GM23338 (cell line): ENCODE results near the gene EMX1. TPM values are rescaled to one million over a fixed set of nuclear protein-coding genes. Genes with fewer than 3 reads are reported as not detected.

Experiments
- ATAC-seq: fragments of 200-7000 bp; cut with Tn5 transposase; 3 replicates; pipeline ENCODE4 v1.9.1; 2020
- DNase-seq: peaks from one replicate; pipeline ENCODE4 v3.0.0-alpha.2; 2015; ENCODE audit warnings: low spot score
- H2AFZ ChIP-seq: fragments of 200-600 bp; sonication (generic); 2 replicates; pipeline ENCODE4 v1.8.0; 2016; ENCODE audit warnings: antibody characterized with exemption, mild to moderate bottlenecking, moderate library complexity
- H3F3A ChIP-seq: fragments of 200-600 bp; sonication (generic); replicated peaks from 2 replicates; pipeline ENCODE4 v1.8.0; 2017; ENCODE audit warnings: antibody characterized with exemption, mixed run types, low read depth
- H3K27ac ChIP-seq: fragments of 200-600 bp; sonication (generic); 2 replicates; pipeline ENCODE4 v1.6.1; 2016; ENCODE audit warnings: low read depth
- H3K27me3 ChIP-seq: fragments of 200-600 bp; sonication (generic); 2 replicates; pipeline ENCODE4 v1.8.0; 2016; ENCODE audit warnings: mild to moderate bottlenecking, mixed run types, moderate library complexity; ENCODE audit not compliant: insufficient read depth
- H3K36me3 ChIP-seq: fragments of 200-600 bp; sonication (generic); 2 replicates; pipeline ENCODE4 v1.8.0; 2016; ENCODE audit warnings: mild to moderate bottlenecking; ENCODE audit not compliant: insufficient read depth
- H3K4me1 ChIP-seq: fragments of 200-600 bp; sonication (generic); 2 replicates; pipeline ENCODE4 v1.8.0; 2016; ENCODE audit warnings: mild to moderate bottlenecking, moderate library complexity; ENCODE audit not compliant: insufficient read depth
- H3K4me2 ChIP-seq: fragments of 200-600 bp; sonication (generic); 2 replicates; pipeline ENCODE4 v1.7.1; 2017; ENCODE audit warnings: mixed run types
- H3K4me3 ChIP-seq: fragments of 200-600 bp; sonication (generic); 2 replicates; pipeline ENCODE4 v1.6.1; 2016; ENCODE audit warnings: mixed run types
- H3K79me2 ChIP-seq: fragments of 200-600 bp; sonication (generic); replicated peaks from 2 replicates; pipeline ENCODE4 v1.8.0; 2017; ENCODE audit warnings: mild to moderate bottlenecking; ENCODE audit not compliant: insufficient read depth
- H3K9me2 ChIP-seq: fragments of 200-600 bp; sonication (generic); 2 replicates; pipeline ENCODE4 v1.8.0; 2017; ENCODE audit not compliant: insufficient read depth
- H4K20me1 ChIP-seq: fragments of 200-600 bp; sonication (generic); replicated peaks from 2 replicates; pipeline ENCODE4 v1.8.0; 2017; ENCODE audit warnings: mild to moderate bottlenecking; ENCODE audit not compliant: insufficient read depth
- H3K27ac Mint-ChIP-seq: 2 replicates; pipeline ENCODE4 v1.8.0; 2020; ENCODE audit warnings: inconsistent platforms, mild to moderate bottlenecking, moderate library complexity, mixed read lengths
- H3K27me3 Mint-ChIP-seq: 3 replicates; pipeline ENCODE4 v1.8.0; 2022; ENCODE audit warnings: low read depth, mild to moderate bottlenecking, moderate library complexity, mixed read lengths, inconsistent platforms; ENCODE audit not compliant: insufficient read depth, poor library complexity
- H3K36me3 Mint-ChIP-seq: 3 replicates; pipeline ENCODE4 v1.8.0; 2021; ENCODE audit warnings: low read depth, mild to moderate bottlenecking, inconsistent platforms, moderate library complexity, mixed read lengths
- H3K4me1 Mint-ChIP-seq: 3 replicates; pipeline ENCODE4 v1.8.0; 2020; ENCODE audit warnings: mild to moderate bottlenecking, inconsistent platforms, mixed read lengths
- H3K4me3 Mint-ChIP-seq: 3 replicates; pipeline ENCODE4 v1.8.0; 2021; ENCODE audit warnings: moderate library complexity, mild to moderate bottlenecking, inconsistent platforms, mixed read lengths
- H3K9me3 Mint-ChIP-seq: 3 replicates; pipeline ENCODE4 v1.8.0; 2020; ENCODE audit warnings: moderate library complexity, mild to moderate bottlenecking, inconsistent platforms, mixed read lengths
- CTCF ChIP-seq, 2 experiments: fragments of 200-600 bp in 1 of 2; sonication (generic) in 1 of 2; conservative IDR thresholded peaks; 2 replicates each; pipeline versions ENCODE4 v1.5.1 to v1.6.1; 2016 to 2017; ENCODE audit warnings: antibody characterized with exemption in 2 of 2, low read depth in 2 of 2, mild to moderate bottlenecking in 2 of 2, moderate library complexity in 1 of 2
- EZH2phosphoT487 ChIP-seq: fragments of 200-600 bp; sonication (generic); IDR thresholded peaks from one replicate; pipeline ENCODE4 v1.8.1; 2018; ENCODE audit warnings: antibody characterized with exemption; ENCODE audit not compliant: unreplicated experiment
- JUNB ChIP-seq: IDR thresholded peaks from one replicate; pipeline ENCODE4 v1.6.1; 2016; ENCODE audit warnings: antibody characterized with exemption; ENCODE audit not compliant: unreplicated experiment
- STAT1 ChIP-seq: IDR thresholded peaks from one replicate; pipeline ENCODE4 v1.6.1; 2016; ENCODE audit warnings: antibody characterized with exemption; ENCODE audit not compliant: unreplicated experiment
- ZNF331 ChIP-seq: fragments of 250-450 bp; sonication (Bioruptor Pico); IDR thresholded peaks from 2 replicates; pipeline ENCODE4 v1.5.0; 2020; ENCODE audit warnings: low read depth, mild to moderate bottlenecking, moderate library complexity
- ZNF462 ChIP-seq: fragments of 250-450 bp; sonication (Bioruptor Pico); IDR thresholded peaks from 2 replicates; pipeline ENCODE4 v1.5.0; 2020; ENCODE audit warnings: mild to moderate bottlenecking, moderate library complexity
- polyA plus RNA-seq: library from polyadenylated mRNA; unstranded; fragments of >200 nt; fragmentation: Nextera tagmentation; extraction: Ambion mirVana; gene quantifications from 2 replicates; pipeline ENCODE4 v1.2.1, GENCODE V29; 2016
- total RNA-seq: library from RNA; depleted of rRNA; stranded (reverse); fragments of >200 nt; shearing (Covaris generic); gene quantifications from 2 replicates; pipeline ENCODE4 v1.2.3, GENCODE V29; 2014
- TF ChIP-seq, protein P1 (sequence below): IDR thresholded peaks from one replicate; pipeline ENCODE4 v1.6.1; 2018; ENCODE audit warnings: antibody characterized with exemption; ENCODE audit not compliant: unreplicated experiment

The EMX1 gene
- total and polyA plus RNA-seq, 2 experiments from 2014 or later = 3.9 to 7.9 TPM

GRCh38 chr2:72945450-72946019 lies 28.2 kb downstream of the EMX1 start (continued):
- TF ChIP-seq ZNF462 (CRISPR knock-in tag) (no peak), ZNF331 (CRISPR knock-in tag) (no peak), JUNB (no peak), STAT1 (no peak), EZH2phosphoT487 (no peak)

GRCh38 chr2:72946466-72946865 lies 29.1 kb downstream of the EMX1 start:
- Histone ChIP-seq H3K4me1 (peaks cover 9% of the 10 kb centered on the region), H3K4me3 (no peak overlapping the region), H3K27me3 (no peaks in the 10 kb centered on the region), H2AFZ (no peak overlapping the region), H4K20me1 (no peaks in the 10 kb centered on the region), H3F3A (no peaks in the 10 kb centered on the region), H3K79me2 (no peaks in the 10 kb centered on the region), H3K4me2 (no peak overlapping the region), H3K9me2 (no peaks in the 10 kb centered on the region), H3K36me3 (no peaks in the 10 kb centered on the region), H3K27ac (no peak overlapping the region)
- Mint-ChIP-seq H3K9me3 (peaks cover 4% of the 10 kb centered on the region; the same call in 2 of the 3 replicates), H3K36me3 (peaks cover 17% of the 10 kb centered on the region), H3K27me3 (peaks cover 15% of the 10 kb centered on the region), H3K4me3 (no peak overlapping the region), H3K27ac (no peak overlapping the region), H3K4me1 (peaks cover 35% of the 10 kb centered on the region)
- ATAC-seq (no peak), DNase-seq (no peak)
- no peak; a peak in 1 of 4 replicates for TF ChIP-seq CTCF (conservative IDR thresholded peaks at IDR 0.05; ENCODE audit: low read depth in 2 of 2)
- TF ChIP-seq, protein P1, sequence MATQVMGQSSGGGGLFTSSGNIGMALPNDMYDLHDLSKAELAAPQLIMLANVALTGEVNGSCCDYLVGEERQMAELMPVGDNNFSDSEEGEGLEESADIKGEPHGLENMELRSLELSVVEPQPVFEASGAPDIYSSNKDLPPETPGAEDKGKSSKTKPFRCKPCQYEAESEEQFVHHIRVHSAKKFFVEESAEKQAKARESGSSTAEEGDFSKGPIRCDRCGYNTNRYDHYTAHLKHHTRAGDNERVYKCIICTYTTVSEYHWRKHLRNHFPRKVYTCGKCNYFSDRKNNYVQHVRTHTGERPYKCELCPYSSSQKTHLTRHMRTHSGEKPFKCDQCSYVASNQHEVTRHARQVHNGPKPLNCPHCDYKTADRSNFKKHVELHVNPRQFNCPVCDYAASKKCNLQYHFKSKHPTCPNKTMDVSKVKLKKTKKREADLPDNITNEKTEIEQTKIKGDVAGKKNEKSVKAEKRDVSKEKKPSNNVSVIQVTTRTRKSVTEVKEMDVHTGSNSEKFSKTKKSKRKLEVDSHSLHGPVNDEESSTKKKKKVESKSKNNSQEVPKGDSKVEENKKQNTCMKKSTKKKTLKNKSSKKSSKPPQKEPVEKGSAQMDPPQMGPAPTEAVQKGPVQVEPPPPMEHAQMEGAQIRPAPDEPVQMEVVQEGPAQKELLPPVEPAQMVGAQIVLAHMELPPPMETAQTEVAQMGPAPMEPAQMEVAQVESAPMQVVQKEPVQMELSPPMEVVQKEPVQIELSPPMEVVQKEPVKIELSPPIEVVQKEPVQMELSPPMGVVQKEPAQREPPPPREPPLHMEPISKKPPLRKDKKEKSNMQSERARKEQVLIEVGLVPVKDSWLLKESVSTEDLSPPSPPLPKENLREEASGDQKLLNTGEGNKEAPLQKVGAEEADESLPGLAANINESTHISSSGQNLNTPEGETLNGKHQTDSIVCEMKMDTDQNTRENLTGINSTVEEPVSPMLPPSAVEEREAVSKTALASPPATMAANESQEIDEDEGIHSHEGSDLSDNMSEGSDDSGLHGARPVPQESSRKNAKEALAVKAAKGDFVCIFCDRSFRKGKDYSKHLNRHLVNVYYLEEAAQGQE = no peak
